PC-3 (cell line): ENCODE data around the gene GSTO1.

ENCODE experiments used
- EZH2 ChIP-seq: fragments of 300-600 bp; sonication (generic); IDR thresholded peaks from one replicate; pipeline ENCODE4 v1.6.1; 2017; ENCODE audit warnings: antibody characterized with exemption, mild to moderate bottlenecking, low read length; ENCODE audit not compliant: unreplicated experiment
- TF ChIP-seq, protein P1 (sequence below): fragments of 300-600 bp; sonication (generic); conservative IDR thresholded peaks from 2 replicates; pipeline ENCODE4 v1.5.1; 2017; ENCODE audit warnings: antibody characterized with exemption, low read depth, mild to moderate bottlenecking, low read length

DNA sequence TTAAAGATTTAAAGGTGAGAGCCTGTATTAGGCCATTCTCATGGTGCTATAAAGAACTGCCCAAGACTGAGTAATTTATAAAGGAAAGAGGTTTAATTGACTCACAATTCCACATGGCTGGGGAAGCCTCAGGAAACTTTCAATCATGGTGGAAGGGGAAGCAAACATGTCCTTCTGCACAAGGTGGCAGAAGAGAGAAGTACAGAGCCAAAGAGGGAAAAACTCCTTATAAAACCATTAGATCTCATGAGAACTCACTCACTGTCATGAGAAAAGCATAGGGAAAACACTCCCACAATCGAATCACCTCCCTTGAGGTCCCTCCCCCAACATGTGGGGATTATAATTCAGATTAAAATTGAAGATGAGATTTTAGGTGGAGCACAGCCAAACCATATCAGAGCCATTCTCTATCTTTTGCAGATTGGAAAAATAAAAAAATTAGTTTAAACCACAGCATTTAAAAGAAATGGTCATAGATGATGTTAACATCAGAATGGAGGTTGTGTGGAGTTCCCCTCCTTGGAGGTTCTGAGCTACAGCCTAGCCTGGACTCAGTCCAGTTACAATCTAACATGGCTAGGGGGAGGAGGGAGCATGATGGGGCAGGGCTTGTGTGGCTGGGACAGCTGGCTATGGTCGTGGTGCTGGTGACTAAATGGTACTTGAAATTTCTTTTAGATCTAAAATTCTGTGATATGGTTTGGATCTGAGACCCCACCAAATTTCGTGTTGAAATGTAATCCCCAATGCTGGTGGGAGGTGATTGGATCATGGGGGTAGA, 47.4 kb downstream of the GSTO1 start:
- TF ChIP-seq, protein P1, sequence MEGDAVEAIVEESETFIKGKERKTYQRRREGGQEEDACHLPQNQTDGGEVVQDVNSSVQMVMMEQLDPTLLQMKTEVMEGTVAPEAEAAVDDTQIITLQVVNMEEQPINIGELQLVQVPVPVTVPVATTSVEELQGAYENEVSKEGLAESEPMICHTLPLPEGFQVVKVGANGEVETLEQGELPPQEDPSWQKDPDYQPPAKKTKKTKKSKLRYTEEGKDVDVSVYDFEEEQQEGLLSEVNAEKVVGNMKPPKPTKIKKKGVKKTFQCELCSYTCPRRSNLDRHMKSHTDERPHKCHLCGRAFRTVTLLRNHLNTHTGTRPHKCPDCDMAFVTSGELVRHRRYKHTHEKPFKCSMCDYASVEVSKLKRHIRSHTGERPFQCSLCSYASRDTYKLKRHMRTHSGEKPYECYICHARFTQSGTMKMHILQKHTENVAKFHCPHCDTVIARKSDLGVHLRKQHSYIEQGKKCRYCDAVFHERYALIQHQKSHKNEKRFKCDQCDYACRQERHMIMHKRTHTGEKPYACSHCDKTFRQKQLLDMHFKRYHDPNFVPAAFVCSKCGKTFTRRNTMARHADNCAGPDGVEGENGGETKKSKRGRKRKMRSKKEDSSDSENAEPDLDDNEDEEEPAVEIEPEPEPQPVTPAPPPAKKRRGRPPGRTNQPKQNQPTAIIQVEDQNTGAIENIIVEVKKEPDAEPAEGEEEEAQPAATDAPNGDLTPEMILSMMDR = no peak
- TF ChIP-seq EZH2 = no peak
